RWPE2 (cell line): ENCODE data around the gene FER1L5.

ENCODE experiments used
- ATAC-seq: fragments of 200-7000 bp; cut with Tn5 transposase; 3 replicates; pipeline ENCODE4 v1.9.1; 2021; ENCODE audit warnings: low read depth
- DNase-seq: peaks from one replicate; pipeline ENCODE4 v3.0.0-alpha.2; 2020; ENCODE audit warnings: low spot score
- H3K27ac ChIP-seq: fragments of 450-650 bp; 2 replicates; pipeline ENCODE4 v1.5.1; 2017; ENCODE audit warnings: mild to moderate bottlenecking; ENCODE audit not compliant: poor library complexity, severe bottlenecking
- H3K27me3 ChIP-seq: fragments of 250-450 bp; sonication (Bioruptor Pico); 2 replicates; pipeline ENCODE4 v1.5.1; 2021; ENCODE audit warnings: mild to moderate bottlenecking, moderate library complexity; ENCODE audit not compliant: insufficient read depth, poor library complexity, severe bottlenecking
- H3K36me3 ChIP-seq: fragments of 250-450 bp; sonication (Bioruptor Pico); 2 replicates; pipeline ENCODE4 v1.5.1; 2020; ENCODE audit warnings: low read depth, mild to moderate bottlenecking, moderate library complexity
- H3K4me1 ChIP-seq: fragments of 250-450 bp; sonication (Bioruptor Pico); 2 replicates; pipeline ENCODE4 v1.5.1; 2021; ENCODE audit warnings: mild to moderate bottlenecking, moderate library complexity; ENCODE audit not compliant: insufficient read depth, poor library complexity, severe bottlenecking
- H3K4me3 ChIP-seq: fragments of 250-450 bp; sonication (Bioruptor Pico); 2 replicates; pipeline ENCODE4 v1.5.1; 2021; ENCODE audit warnings: mild to moderate bottlenecking, moderate library complexity; ENCODE audit not compliant: severe bottlenecking
- H3K9me3 ChIP-seq: fragments of 250-450 bp; sonication (Bioruptor Pico); 2 replicates; pipeline ENCODE4 v1.5.1; 2021; ENCODE audit warnings: mild to moderate bottlenecking, moderate library complexity; ENCODE audit not compliant: severe bottlenecking
- TF ChIP-seq, protein P1 (sequence below): fragments of 450-650 bp; IDR thresholded peaks from one replicate; pipeline ENCODE4 v1.5.1; 2017; ENCODE audit warnings: mild to moderate bottlenecking, moderate library complexity; ENCODE audit not compliant: poor library complexity, severe bottlenecking

Gene FER1L5

DNA sequence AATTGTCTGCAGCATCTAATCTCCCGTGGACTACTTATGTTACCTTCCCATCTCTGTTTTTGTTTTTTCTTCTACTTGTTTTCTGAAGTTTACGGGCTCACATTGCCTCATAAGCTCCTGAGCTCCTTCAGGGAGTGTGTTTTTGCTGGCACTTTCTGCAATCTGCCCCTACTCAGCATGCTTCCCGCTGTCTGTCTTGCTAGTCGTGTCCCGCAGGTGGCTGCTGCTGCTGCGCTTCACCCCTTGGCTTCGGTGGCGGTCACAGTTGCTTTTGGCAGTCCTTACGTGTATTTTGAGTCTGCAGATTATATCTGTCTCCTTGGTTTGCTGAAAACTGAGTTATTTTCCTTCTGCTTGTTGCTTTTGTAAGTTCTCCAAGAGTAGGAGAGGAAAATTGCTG lies 37.3 kb downstream of the FER1L5 start:
- TF ChIP-seq, protein P1, sequence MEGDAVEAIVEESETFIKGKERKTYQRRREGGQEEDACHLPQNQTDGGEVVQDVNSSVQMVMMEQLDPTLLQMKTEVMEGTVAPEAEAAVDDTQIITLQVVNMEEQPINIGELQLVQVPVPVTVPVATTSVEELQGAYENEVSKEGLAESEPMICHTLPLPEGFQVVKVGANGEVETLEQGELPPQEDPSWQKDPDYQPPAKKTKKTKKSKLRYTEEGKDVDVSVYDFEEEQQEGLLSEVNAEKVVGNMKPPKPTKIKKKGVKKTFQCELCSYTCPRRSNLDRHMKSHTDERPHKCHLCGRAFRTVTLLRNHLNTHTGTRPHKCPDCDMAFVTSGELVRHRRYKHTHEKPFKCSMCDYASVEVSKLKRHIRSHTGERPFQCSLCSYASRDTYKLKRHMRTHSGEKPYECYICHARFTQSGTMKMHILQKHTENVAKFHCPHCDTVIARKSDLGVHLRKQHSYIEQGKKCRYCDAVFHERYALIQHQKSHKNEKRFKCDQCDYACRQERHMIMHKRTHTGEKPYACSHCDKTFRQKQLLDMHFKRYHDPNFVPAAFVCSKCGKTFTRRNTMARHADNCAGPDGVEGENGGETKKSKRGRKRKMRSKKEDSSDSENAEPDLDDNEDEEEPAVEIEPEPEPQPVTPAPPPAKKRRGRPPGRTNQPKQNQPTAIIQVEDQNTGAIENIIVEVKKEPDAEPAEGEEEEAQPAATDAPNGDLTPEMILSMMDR, result no peak
- H3K27ac ChIP-seq, result no peak overlapping the region
- no peak for ATAC-seq
- no peak for DNase-seq
- no peaks in the 10 kb centered on the region for H3K4me1 ChIP-seq
- no peaks in the 10 kb centered on the region for H3K9me3 ChIP-seq
- no peaks in the 10 kb centered on the region for H3K36me3 ChIP-seq
- no peak overlapping the region for H3K4me3 ChIP-seq
- H3K27me3 ChIP-seq, result no peaks in the 10 kb centered on the region

- DNase-seq (no peak), ATAC-seq (no peak)
- no peaks in the 10 kb centered on the region for H3K27me3 ChIP-seq
- no peaks in the 10 kb centered on the region for H3K4me1 ChIP-seq
- TF ChIP-seq, protein P1, result no peak
- no peak overlapping the region for H3K4me3 ChIP-seq
- no peak overlapping the region for H3K27ac ChIP-seq
- H3K36me3 ChIP-seq, result no peaks in the 10 kb centered on the region
- no peaks in the 10 kb centered on the region for H3K9me3 ChIP-seq
Measured at GRCh38 chr2:96680561-96681141, 38.1 kb downstream of the FER1L5 start.

DNA sequence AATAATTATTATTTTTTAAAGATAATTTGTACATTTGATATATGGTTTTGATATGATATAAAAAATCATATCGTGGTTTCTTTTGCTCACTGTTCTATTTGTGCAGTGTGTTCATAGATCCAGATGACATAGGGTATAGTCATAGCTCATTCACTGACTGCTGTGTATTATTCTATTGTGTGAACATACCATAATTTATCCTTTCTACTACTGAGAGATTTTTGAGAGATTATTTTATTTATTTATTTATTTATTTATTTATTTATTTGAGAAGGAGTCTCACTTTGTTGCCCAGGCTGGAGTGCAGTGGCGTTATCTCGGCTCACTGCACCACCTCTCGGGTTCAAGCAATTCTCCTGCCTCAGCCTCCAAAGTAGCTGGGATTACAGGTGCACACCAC lies 39.0 kb downstream of the FER1L5 start:
- ATAC-seq (no peak), DNase-seq (no peak)
- Histone ChIP-seq H3K27ac (no peak overlapping the region), H3K4me1 (no peaks in the 10 kb centered on the region), H3K9me3 (no peaks in the 10 kb centered on the region), H3K36me3 (no peaks in the 10 kb centered on the region), H3K27me3 (no peaks in the 10 kb centered on the region), H3K4me3 (no peak overlapping the region)
- TF ChIP-seq, protein P1, result no peak

GRCh38 chr2:96683307-96683706 lies 40.7 kb downstream of the FER1L5 start:
- Histone ChIP-seq H3K27me3 (no peaks in the 10 kb centered on the region), H3K4me3 (no peak overlapping the region), H3K4me1 (no peaks in the 10 kb centered on the region), H3K27ac (no peak overlapping the region), H3K36me3 (no peaks in the 10 kb centered on the region), H3K9me3 (no peaks in the 10 kb centered on the region)
- TF ChIP-seq, protein P1, result no peak
- ATAC-seq (no peak), DNase-seq (no peak)

DNA sequence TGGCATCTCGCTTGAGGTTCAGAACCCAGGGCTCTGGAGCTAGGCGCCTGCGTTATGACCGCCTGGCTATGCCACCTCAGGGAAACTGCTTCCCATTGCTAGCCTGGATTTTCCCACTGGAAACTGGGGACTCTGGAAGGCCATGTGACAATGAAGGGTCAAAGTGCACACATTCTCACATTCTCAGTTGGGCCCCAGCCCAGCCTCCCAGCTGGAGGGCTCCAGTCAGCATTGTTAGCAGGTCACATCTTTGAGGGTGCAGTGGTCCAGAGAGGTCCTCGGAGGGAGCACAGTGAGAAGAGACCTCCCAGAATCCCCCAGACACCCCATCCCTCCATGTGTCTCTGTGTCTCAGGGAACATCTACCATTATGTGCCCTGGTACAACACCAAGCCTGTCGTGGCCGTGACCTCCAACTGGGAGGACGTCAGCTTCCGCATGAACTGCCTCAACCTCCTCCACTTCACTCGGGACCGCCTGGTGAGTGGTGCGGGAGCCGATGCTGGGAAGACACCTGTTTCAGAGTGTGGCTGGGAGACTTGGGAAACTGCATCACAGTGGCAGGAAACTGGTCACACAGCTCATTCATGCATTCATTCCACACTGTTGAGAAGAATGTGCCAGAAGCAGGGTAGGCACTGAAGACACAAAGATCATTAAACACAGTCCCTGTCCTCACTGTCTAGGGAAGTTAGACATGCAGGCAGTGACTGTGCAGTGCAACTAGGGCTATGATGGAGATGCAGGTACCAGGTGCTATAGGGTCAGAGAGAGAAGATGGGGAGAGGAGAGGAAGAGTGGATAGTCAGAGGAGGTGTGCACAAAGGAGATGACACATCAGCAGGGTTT lies 41.6 kb downstream of the FER1L5 start:
- H3K4me3 ChIP-seq, result no peak overlapping the region
- ATAC-seq (no peak; the same call in 2 of the 3 replicates), DNase-seq (peak; percentile 69)
- H3K9me3 ChIP-seq, result no peaks in the 10 kb centered on the region
- no peaks in the 10 kb centered on the region for H3K27me3 ChIP-seq
- no peak overlapping the region for H3K27ac ChIP-seq
- H3K4me1 ChIP-seq, result no peaks in the 10 kb centered on the region
- TF ChIP-seq, protein P1, result no peak
- no peaks in the 10 kb centered on the region for H3K36me3 ChIP-seq
